Measurements from ENCODE around the gene MORC3.
"Not testable (repeated sequence)": the region's sequence is repeated elsewhere in the genome, so short reads cannot be mapped to it uniquely, and the experiment has no call there.

GRCh38 chr21:36319406-36319766 lies 611 bp upstream of the MORC3 start:
- not testable (repeated sequence) for TF ChIP-seq EZH2 (IDR thresholded peaks at IDR 0.05); CTCF (IDR thresholded peaks at IDR 0.05 in 2 of 3, conservative IDR thresholded peaks at IDR 0.05 in 1 of 3; ENCODE audit: borderline replicate concordance in 1 of 3, insufficient read depth in 1 of 3, low read depth in 2 of 3, low read length in 2 of 3); SP1 (IDR thresholded peaks at IDR 0.05; ENCODE audit: low read depth); ATF3 (IDR thresholded peaks at IDR 0.05); FOSL1 (IDR thresholded peaks at IDR 0.05; ENCODE audit: low read depth); EGR1 (IDR thresholded peaks at IDR 0.05; ENCODE audit: low read depth); CEBPB (IDR thresholded peaks at IDR 0.05; ENCODE audit: low read depth); POLR2AphosphoS5 (IDR thresholded peaks at IDR 0.05; ENCODE audit: low read depth, low read length)
- TF ChIP-seq, protein P1, sequence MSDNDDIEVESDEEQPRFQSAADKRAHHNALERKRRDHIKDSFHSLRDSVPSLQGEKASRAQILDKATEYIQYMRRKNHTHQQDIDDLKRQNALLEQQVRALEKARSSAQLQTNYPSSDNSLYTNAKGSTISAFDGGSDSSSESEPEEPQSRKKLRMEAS (IDR thresholded peaks at IDR 0.05), result not testable (repeated sequence)

Measured in HCT116 (cell line).